ENCODE measurements around the gene PLPPR2.
"Not testable (repeated sequence)": the region's sequence is repeated elsewhere in the genome, so short reads cannot be mapped to it uniquely, and the experiment has no call there.

Gene PLPPR2, protein sequence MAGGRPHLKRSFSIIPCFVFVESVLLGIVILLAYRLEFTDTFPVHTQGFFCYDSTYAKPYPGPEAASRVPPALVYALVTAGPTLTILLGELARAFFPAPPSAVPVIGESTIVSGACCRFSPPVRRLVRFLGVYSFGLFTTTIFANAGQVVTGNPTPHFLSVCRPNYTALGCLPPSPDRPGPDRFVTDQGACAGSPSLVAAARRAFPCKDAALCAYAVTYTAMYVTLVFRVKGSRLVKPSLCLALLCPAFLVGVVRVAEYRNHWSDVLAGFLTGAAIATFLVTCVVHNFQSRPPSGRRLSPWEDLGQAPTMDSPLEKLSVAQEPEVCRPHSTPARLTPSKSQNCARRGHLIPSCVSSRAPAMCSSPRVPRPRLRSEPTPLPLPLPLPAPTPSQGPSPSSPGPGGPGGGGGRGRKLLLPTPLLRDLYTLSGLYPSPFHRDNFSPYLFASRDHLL

DNA sequence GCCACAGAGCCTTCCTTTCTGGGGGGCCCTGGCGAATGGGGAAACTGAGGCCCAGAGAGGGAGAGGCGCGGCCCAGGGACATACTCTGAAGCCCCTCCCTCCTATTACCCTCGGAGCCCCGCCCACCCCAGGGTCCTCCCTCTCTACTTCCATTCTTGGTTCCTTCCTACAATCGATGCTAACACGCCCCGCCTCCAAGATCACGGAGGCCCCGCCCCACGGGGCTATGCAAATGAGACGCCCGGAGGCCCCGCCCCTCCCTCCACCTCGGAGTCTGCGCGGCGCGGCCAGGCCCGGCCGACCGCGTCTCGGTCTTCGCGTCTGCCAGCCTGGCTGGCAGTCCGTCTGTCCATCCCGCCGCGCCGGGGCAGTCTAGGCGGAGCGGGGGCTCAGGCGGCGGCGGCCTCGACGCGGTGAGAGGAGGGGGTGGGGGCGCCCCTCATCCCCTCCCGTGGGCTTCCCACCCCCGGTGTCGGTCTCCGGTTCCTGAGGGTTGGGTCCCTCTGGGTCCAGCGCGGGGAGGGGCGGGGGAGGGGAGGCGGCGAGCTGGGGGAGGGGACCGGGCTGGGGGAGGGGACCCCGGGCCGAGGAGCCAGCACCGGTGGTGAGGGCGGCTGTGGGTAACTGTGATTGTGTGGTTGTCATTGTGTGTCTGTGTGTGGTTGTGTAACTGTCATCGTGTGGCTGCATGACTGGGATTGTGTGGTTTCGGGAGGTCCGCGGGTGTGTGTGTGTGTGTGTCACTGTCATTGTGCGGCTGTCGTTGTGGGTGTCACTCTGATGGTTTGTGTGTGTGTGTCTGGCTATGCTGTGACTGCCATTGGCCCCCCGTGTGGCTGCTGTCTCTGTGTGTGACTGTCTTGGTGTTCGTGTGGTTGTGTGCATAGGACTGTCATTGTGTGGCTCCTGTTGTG, at the start of gene PLPPR2:
TSS of gene PLPPR2 (plus strand) at position 273 of the 914 bp plus-strand sequence. CDS start 2,242 bp downstream, outside the sequence.
- peak; percentile 79 for DNase-seq

DNA sequence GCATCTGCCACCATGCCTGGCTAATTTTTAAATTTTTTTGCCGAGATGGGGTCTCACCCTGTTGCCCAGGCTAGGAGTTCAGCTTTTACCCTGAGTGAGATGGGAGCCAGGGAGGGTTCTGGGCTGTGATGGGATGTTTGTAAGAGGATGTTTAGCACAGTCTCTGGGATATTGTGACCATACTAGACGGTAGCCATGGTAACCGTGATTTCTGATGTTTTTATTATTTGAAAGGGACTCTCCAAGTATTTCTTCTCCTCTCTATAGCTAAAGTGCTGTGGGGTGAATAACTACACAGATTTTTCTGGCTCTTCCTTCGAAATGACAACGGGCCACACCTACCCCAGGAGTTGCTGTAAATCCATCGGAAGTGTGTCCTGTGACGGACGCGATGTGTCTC, 48.9 kb upstream of the PLPPR2 start:
- DNase-seq = no peak

- DNase-seq = not testable (repeated sequence)
Measured at GRCh38 chr19:11320278-11320995, 34.8 kb upstream of the PLPPR2 start.

DNA sequence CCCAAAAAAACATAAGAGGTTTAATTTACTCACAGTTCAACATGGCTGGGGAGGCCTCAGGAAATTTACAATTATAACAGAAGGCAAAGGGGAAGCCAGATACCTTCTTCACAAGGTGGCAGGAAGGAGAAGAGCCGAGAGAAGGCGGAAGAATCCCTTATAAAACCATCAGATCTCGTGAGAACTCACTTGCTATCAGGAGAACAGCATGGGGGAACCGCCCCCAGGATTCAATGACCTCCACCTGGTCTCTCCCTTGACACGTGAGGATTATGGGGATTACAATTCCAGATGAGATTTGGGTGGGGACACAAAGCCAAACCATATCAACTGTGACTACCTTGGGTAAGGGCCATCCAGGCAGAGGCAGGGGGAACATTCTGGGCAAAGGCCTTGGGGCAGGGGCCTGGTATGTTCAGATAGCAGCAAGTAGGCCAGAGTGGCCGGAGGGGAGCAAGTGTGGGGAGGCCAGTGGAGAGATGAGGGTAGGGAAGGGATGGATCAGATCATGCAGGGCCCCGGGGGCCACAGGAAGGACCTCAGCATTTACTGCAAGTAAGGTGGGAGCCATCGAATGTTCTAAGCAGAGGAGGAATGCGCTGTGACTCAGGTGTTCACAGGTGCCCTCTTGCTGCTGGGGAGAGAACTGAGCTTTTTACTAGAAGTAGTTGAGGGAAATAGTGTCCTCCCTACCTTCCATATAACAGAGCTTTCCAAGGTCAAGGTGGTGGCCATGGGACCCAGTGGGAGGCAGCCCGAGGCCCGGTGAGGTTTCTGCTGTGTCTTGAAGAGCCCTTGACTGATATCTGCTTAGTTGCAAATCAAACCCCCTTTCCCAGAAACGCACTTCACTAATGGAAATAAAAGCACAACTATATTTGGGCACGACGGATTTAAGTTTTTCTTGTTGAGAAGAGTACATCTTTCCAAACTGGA, 33.8 kb upstream of the PLPPR2 start:
- DNase-seq = no peak

GRCh38 chr19:11322269-11323024, 32.8 kb upstream of the PLPPR2 start:
- no peak for DNase-seq

GRCh38 chr19:11323601-11324078, 31.6 kb upstream of the PLPPR2 start:
- DNase-seq = no peak

- no peak for DNase-seq
Measured at GRCh38 chr19:11324079-11324661, 31.1 kb upstream of the PLPPR2 start.

DNA sequence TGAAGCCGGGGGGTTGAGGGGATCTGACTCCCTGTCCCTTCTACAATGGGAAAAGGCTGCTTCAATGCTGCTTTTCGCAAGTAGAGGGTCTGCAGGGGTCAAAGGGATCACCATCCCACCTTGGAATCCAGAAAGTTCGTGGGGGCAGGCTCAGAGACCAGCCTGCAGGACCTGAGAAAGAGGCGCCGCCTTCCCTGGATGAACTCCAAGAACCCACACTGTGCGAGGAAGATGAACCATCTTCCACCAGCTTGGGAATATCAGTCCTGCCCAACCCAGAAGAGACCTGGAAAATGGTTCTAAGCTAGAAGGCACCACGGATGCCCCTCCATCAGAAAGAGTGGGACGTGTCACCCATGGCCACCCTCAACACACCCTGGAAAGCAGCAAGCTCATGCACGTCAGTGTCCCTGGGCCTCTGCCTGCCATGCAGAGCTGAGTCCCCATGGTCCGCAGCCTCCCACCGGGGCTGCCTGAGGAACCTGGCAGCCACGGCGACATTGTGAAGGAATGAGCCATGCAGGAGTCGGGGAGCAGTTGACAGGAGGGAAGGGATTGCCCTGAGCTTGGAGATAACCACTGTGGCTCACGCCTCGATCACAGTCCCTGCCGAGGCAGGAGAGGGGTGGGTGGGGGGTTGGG, 30.4 kb upstream of the PLPPR2 start:
- no peak for DNase-seq

- DNase-seq = no peak
Measured at GRCh38 chr19:11325544-11325943, 29.7 kb upstream of the PLPPR2 start.

- no peak for DNase-seq
Measured at GRCh38 chr19:11330127-11330526, 25.1 kb upstream of the PLPPR2 start.

DNA sequence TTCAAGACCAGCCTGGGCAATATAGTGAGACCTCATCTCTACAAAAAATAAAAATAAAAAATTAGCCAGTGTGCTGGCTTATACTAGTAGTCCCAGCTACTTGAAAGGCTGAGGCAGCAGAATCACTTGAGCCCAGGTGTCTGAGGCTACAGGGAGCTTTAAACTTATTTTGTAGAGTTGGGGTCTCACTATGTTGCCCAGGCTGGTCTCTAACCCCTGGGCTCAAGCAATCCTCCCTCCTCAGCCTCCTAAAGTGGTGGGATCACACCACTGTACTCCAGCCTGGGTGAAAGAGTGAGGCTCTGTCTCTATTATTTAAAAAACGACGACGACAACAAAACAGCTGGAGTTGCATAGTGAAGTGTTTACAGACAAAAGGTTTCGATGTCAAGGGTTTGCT, 23.7 kb upstream of the PLPPR2 start:
- DNase-seq = no peak

DNA sequence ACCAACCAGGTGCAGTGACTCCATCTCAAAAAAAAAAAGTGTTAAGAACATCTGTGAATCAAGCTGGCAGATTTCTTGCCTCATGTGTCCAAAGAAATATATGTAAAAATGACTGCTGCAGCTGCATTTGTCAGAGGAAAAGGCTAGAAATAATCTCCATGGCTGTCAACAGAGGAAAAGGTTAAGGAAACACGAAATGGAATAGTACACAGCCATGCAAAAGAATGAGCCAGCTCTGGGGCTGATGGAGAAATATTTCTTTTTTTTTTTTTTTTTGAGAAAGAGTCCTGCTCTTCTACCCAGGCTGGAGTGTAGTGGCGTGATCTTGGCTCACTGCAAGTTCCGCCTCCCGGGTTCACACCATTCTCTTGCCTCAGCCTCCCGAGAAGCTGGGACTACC, 22.4 kb upstream of the PLPPR2 start:
- no peak for DNase-seq

DNA sequence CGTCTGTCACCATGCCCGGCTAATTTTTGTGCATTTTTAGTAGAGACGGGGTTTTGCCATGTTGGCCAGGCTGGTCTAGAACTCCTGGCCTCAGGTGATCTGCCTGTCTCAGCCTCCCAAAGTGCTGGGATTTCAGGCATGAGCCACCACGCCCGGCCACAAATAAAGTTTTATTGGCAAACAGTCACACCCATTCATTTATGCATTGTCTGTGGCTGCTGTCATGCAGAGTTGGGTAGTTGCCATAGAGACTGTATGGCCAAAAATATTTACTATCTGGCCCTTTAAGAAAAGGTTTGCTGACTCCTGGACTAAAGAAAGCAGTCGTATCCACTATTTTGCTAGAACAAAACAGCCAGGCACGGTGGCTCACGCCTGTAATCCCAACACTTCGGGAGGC, 21.4 kb upstream of the PLPPR2 start:
- not testable (repeated sequence) for DNase-seq

GRCh38 chr19:11335449-11336146, 19.6 kb upstream of the PLPPR2 start:
- no peak for DNase-seq

GRCh38 chr19:11337080-11337479, 18.2 kb upstream of the PLPPR2 start:
- no peak for DNase-seq

DNA sequence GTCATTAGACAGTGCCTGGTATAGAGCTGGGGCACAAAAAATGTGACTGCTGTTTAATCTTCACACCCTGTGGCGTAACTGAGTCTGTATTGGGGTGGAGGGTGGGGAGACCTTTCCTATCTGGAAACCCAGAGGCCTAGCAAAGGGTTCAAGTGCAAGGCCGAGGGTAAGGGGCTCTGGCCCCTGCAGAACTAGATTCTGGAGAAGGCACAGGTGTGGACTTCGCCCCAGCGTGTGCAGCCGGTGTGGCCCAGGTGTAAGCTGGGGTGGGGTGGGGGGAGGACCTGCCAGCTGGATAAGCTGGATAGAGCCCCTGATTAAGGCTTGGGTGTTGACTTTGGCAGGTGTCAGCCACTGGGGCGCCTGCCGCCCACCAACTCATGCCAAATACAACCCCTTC, 17.1 kb upstream of the PLPPR2 start:
- DNase-seq = no peak

GRCh38 chr19:11338569-11339253, 16.5 kb upstream of the PLPPR2 start:
- no peak for DNase-seq

GRCh38 chr19:11339254-11340098, 15.8 kb upstream of the PLPPR2 start, which contains the start of gene RAB3D:
TSS of gene RAB3D (minus strand) at chr19:11339657. CDS start at chr19:11337399, 2,258 bp downstream.
- DNase-seq = peak; percentile 73 to 75

All from activated CD4-positive, alpha-beta T cell treated with anti-CD3 and anti-CD28 coated beads, Interleukin-2, amount 50 U/mL, for 4 hours (primary cell).